Prostate gland (tissue), 2 donors: Measurements from ENCODE around the gene LARGE1.
"Not testable (repeated sequence)": the region's sequence is repeated elsewhere in the genome, so short reads cannot be mapped to it uniquely, and the experiment has no call there.

Experiments used
- POLR2A ChIP-seq: fragments of 450-650 bp; IDR thresholded peaks from one replicate; pipeline ENCODE4 v1.6.1; 2016; ENCODE audit warnings: antibody characterized with exemption, mild to moderate bottlenecking
- POLR2AphosphoS5 ChIP-seq: sonication (generic); formaldehyde crosslinking; IDR thresholded peaks from one replicate; pipeline ENCODE4 v1.6.1; 2017; ENCODE audit warnings: antibody characterized with exemption
- TF ChIP-seq, protein P1 (sequence below), 4 experiments: fragments of 200-600 bp in 2 of 4; fragments of 450-650 bp in 2 of 4; sonication (generic) in 2 of 4; IDR thresholded peaks; 1 replicate in 3 of 4; 2 replicates in 1 of 4; pipeline ENCODE4 v1.5.1; 2016 to 2019; ENCODE audit warnings: antibody characterized with exemption in 4 of 4, mild to moderate bottlenecking in 2 of 4, moderate library complexity in 2 of 4

- TF ChIP-seq POLR2A, POLR2AphosphoS5: not testable (repeated sequence)
- TF ChIP-seq, protein P1, sequence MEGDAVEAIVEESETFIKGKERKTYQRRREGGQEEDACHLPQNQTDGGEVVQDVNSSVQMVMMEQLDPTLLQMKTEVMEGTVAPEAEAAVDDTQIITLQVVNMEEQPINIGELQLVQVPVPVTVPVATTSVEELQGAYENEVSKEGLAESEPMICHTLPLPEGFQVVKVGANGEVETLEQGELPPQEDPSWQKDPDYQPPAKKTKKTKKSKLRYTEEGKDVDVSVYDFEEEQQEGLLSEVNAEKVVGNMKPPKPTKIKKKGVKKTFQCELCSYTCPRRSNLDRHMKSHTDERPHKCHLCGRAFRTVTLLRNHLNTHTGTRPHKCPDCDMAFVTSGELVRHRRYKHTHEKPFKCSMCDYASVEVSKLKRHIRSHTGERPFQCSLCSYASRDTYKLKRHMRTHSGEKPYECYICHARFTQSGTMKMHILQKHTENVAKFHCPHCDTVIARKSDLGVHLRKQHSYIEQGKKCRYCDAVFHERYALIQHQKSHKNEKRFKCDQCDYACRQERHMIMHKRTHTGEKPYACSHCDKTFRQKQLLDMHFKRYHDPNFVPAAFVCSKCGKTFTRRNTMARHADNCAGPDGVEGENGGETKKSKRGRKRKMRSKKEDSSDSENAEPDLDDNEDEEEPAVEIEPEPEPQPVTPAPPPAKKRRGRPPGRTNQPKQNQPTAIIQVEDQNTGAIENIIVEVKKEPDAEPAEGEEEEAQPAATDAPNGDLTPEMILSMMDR (IDR thresholded peaks at IDR 0.05): not testable (repeated sequence)
Observed at GRCh38 chr22:33566495-33566894, 353.8 kb downstream of the LARGE1 start.
